Stimulated activated CD4-positive, alpha-beta T cell treated with anti-CD3 and anti-CD28 coated beads, Interleukin-15, amount 100 ng/mL, for 24 hours (primary cell): ENCODE results near the gene OLFML2B.

Source experiments
- DNase-seq: peaks from one replicate; pipeline ENCODE4 v3.0.0-alpha.2; 2020

The OLFML2B gene

DNA sequence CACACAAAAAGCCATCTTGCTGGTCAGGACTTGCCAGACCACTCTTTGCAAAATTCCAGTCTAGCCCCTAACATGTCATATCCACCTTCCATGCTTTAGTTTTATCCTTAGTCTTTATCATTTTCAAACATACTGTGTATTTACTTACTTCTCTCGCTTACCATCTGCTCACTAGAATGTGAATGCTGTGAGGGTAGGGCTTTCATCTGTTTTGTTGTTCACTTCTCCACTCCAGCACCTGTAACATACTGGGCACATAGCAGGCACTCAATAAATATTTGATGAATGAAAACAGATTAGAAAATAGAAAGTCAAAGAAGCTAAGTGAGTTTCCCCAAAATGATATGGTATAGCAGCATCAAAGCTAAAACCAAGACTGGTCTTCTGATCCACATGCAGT, 79.9 kb downstream of the OLFML2B start:
- no peak for DNase-seq

DNA sequence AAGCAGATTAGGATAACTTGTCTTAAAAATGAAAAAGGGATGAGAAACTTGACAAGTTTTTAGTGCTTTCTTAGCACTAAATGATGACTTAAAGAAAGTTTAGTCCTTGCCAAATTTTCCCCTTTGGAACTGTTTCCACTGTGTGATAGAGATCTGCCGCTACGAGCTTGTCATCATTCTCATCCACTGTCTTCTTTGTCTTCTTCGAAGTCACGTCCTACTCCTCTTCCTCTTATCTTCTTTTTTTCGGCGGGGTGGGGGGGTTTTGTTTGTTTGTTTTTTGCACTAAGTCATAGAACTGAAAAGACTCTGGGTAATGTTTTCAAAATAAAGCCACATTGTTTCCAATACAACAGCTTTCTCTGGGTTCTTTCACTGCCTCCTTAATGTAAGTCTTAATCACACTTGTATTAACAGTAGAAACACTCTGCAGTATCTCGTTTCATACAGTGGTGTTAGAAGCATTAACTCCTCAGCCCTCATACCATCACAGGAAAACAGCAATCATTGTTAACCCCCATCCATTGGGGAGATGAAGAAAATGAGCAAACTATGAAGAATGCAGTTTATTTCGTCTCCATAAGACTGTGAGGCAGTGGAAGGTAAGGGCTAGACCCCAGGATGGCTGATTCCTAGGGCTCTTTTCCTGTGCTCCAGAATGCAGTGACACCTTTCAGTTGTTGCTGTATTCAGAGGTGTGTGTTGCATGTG, 81.8 kb downstream of the OLFML2B start:
- no peak for DNase-seq

DNA sequence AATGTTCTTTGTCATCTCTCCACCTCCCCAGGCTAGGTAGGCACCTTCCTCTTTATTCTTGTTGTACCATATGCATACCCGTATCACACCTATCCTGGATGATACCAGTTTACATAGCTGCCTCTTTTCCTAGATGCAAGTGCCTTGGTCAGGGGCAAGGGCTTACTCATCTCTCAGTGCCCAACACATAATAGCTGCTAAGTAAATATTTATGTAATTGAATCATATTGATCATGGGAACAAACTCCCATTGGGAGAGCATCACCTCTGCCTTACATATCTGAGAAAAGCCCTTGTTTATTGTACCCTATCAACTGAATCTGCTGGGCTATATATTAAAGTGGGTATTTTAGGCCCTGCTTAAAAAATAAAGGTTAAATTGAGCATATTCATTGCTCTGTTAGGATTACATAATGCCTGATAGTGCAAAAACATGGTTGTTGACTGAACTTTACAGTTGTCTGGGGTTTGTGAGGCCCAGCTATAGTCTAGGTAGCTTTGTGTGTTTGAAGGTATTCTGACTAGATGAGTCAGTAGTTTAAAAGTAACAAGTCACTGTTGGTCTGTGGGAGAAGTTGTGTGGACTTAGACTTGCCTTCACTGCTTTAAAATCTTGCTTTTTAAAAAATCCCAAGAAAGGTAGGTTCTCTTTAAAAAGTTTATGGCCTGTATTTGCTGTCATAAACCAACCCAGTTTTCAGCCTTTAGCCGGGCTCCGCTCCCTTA, 82.6 kb downstream of the OLFML2B start:
- DNase-seq: no peak

DNA sequence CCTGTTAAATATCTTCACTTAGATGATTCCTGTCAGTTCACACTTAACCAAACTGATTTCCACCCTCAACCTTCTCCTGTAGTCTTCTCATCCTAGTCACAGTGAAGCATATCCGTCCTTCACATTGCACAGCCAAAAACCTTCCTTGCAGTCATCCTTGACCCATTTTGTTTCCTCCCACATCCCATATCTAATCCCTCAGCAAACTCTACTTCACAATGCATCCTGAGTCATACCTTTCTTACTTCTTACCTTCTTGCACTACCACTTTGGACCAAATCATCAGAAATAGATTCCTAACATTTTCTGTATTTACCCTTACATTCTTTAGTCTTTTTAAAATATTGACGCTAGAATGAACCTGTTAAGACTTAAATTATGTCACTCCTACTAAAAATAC, 86.9 kb downstream of the OLFML2B start:
- DNase-seq: no peak

DNA sequence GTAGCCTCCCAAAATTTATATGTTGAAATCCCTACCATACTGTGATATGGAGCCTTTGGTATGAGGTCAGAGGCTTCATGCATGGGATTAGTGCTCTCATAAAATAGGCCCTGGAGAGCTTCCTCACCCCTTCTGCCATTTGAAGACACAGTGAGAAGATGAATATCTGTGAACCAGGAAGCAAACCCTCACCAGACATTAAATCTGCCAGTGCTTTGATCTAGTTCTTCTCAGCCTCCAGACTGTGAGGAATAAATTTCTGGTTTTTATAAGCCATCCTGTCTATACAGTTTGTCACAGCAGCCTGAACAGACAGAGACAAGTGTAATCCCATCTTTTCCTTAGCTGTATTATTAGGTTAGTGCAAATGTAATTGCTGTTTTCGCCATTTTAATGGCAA, 88.4 kb downstream of the OLFML2B start:
- no peak for DNase-seq

DNA sequence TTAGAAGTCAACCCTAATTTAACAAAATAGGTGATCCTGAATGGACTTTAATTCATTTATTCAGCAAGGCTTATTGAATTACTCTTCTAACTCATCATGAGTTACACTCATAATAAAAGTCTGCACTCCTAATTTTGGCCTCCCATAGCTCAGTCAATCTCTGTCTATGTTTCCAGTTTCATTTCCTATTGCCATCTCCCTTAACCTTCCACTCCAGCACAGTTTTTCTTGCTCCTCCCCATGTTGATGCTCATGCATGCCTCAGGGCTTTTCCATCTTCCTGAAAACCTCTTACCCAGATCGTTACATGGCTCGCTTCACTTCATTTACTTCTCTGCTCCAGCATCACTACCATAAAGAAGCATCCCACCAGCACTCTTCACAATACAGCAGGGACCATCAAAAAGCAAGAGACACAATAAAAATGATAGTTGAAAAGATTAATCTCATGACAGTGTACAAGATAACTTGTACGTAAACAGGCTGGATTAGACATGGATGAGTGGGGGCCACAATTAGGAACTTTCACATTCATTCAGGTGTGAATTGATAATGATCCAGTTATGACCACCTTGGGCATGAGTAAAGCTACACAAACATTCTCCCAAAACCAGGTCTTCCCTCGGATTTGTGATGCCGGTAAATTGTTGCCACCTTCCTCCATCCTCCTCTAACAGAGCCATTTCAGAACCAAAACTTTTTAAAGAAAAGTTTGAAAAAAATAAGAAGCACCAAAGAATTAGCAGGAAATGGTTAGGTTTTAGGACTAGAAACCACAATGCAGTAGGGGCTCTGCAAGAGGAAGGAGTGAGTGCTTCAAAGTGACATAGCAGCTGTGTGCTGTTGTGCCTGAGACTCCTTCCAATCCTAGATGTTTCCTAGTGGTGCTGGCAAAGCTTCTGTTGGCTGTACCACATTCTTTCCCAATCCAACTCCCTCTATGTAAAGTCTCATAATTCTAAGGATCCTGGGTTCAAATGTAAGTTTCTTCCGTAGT, 89.8 kb downstream of the OLFML2B start:
- DNase-seq: no peak
